ENCODE measurements around the gene SLC35F1. TPM values are rescaled to one million over a fixed set of nuclear protein-coding genes. Genes with fewer than 3 reads are reported as not detected.
A peak's percentile ranks its signal among the peaks of the same experiment; 100 is the strongest.

SLC35F1 gene
- total RNA-seq, 1 donor from 2014 or later = not detected

DNA sequence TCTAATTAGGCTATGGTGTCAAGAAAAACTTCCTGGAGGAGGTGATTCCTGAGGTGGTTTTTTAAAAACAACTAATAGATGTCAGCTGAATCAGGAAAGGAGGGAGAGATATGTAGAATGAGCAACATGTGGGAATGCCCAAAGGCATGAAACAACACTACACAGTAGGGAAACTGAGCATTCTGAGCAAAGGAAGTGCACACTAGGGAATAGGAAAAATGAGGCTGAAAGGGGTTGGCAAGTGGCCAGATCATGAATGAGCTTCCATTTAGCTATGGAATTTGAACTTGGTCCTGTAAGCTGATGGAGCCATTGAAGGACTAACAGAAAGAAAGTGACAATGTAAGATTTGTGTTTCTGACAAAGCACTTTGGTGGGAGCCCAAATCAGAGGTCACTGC is 16.9 kb upstream of the SLC35F1 start:
- no peaks in the 10 kb centered on the region for H3K9me3 ChIP-seq
- no peaks in the 10 kb centered on the region for H3K27me3 ChIP-seq
- no peak overlapping the region for H3K27ac ChIP-seq
- TF ChIP-seq, protein P1, sequence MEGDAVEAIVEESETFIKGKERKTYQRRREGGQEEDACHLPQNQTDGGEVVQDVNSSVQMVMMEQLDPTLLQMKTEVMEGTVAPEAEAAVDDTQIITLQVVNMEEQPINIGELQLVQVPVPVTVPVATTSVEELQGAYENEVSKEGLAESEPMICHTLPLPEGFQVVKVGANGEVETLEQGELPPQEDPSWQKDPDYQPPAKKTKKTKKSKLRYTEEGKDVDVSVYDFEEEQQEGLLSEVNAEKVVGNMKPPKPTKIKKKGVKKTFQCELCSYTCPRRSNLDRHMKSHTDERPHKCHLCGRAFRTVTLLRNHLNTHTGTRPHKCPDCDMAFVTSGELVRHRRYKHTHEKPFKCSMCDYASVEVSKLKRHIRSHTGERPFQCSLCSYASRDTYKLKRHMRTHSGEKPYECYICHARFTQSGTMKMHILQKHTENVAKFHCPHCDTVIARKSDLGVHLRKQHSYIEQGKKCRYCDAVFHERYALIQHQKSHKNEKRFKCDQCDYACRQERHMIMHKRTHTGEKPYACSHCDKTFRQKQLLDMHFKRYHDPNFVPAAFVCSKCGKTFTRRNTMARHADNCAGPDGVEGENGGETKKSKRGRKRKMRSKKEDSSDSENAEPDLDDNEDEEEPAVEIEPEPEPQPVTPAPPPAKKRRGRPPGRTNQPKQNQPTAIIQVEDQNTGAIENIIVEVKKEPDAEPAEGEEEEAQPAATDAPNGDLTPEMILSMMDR (IDR thresholded peaks at IDR 0.05) = no peak
- intact Hi-C loops (cut with DNase I) = no loop called here
- H3K4me3 ChIP-seq = no peak overlapping the region
- no peaks in the 10 kb centered on the region for H3K36me3 ChIP-seq
- no peak for DNase-seq (ENCODE audit: low spot score in 2 of 2)
- H3K4me1 ChIP-seq = no peaks in the 10 kb centered on the region

DNA sequence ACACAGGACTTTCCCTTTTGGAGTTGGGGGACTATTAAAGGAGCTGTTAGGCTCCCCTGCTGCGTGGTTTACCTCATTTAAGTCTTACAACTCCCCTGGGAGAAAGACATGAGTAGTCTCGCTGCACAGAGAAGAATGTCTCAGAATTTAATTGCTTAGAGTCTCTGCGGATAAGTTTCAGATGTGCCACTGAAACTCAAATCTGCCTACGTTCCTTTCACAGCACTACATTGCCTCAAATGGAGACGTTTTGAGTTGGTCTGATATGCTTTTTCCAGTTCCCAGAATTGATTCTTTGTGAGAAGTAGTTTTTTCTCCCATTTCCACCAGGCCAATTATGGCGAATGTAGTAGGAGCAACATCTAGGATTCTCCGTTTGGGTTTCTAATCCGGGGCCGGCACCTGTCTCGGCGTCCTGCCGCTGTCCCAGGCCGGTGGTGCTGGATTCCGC is 532 bp upstream of the SLC35F1 start:
- intact Hi-C loops (cut with DNase I) = no loop called here
- Histone ChIP-seq H3K27ac (no peak overlapping the region), H3K9me3 (no peaks in the 10 kb centered on the region), H3K27me3 (no peaks in the 10 kb centered on the region), H3K36me3 (no peaks in the 10 kb centered on the region), H3K4me1 (peaks cover 0 to 9% of the 10 kb centered on the region in 2 donors), H3K4me3 (peak overlapping the region; percentile 67 to 78)
- no peak for DNase-seq (ENCODE audit: low spot score in 2 of 2)
- TF ChIP-seq, protein P1 (IDR thresholded peaks at IDR 0.05) = no peak

DNA sequence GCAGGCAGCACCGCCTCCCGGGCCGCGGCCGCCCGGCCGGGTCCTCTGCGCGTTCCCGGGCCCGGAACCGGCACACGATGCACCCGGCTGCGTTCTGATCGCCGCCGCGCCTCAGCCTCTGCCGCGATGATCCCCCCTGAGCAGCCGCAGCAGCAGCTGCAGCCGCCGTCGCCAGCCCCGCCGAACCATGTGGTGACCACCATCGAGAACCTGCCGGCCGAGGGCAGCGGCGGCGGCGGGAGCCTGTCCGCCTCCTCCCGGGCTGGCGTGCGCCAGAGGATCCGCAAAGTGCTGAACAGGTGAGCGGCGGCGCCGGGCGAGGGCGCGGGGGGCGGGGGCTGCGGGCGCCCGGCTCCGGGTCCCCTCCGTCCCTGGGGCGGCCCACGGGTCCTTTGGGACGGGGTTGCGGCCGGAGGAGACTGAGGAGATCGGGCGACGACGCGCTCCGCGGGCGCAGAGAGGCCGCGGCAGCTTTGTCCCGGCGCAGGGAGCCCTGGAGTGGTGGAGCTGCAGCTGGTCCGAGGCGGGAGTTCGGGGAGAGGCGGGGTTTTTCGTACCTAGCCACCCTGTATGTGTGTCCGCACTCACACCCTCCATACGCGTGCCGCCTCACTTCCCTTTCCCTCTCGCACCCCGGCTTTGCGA is 659 bp downstream of the SLC35F1 start:
- DNase-seq (ENCODE audit: low spot score in 2 of 2) = no peak
- Histone ChIP-seq H3K27me3 (no peaks in the 10 kb centered on the region), H3K4me3 (peak overlapping the region; percentile 67 to 78), H3K36me3 (no peaks in the 10 kb centered on the region), H3K27ac (no peak overlapping the region), H3K9me3 (no peaks in the 10 kb centered on the region), H3K4me1 (peaks cover 0 to 9% of the 10 kb centered on the region in 2 donors)
- intact Hi-C loops (cut with DNase I) = no loop called here
- TF ChIP-seq, protein P1 (IDR thresholded peaks at IDR 0.05) = no peak

DNA sequence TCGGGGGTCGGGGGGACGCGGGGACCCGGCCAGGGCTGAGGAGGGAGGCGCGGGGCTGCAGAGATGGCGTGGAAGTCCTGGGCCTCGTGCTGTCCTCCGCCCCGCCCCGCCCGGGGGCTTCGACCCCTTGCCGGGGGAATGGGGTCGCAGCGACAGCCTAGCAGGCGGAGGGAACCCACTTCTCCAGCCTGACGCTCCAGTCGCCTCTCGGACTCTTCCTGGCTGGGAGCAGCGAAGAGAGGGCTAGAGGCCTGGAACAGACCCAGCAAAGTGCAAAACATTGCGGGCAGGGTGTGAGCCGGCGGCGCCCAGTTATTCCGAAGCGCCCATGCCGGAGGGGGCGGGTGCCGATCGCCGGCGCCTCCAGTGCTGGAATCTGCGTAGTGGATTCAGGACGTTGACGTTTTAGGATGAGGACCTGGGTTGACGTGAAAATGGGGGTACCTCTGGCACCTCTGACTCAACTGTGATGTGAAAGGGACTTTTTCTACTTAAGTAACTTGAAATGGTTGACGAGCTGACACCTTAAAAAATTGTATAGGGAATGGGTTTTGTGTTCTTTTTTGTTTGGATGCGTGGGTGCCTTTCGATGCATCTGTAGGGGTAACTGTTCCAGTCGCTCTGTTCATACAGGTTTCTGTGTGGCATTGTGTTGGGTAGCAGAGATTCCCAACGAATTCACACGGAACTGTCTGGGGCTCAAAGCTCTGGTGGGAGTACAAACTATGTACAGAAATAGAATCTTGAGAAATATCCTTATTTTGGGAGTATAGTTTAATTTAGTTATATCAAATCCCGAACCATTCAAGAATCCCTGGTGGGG is 1.4 kb downstream of the SLC35F1 start:
- TF ChIP-seq, protein P1 (IDR thresholded peaks at IDR 0.05) = no peak
- no peaks in the 10 kb centered on the region for H3K27me3 ChIP-seq
- no peaks in the 10 kb centered on the region for H3K36me3 ChIP-seq
- H3K4me1 ChIP-seq = peaks cover 0 to 9% of the 10 kb centered on the region in 2 donors
- no peak overlapping the region for H3K27ac ChIP-seq
- no peaks in the 10 kb centered on the region for H3K9me3 ChIP-seq
- H3K4me3 ChIP-seq = peak overlapping the region; percentile 67 to 78
- no peak for DNase-seq (ENCODE audit: low spot score in 2 of 2)
- intact Hi-C loops (cut with DNase I) = no loop called here

DNA sequence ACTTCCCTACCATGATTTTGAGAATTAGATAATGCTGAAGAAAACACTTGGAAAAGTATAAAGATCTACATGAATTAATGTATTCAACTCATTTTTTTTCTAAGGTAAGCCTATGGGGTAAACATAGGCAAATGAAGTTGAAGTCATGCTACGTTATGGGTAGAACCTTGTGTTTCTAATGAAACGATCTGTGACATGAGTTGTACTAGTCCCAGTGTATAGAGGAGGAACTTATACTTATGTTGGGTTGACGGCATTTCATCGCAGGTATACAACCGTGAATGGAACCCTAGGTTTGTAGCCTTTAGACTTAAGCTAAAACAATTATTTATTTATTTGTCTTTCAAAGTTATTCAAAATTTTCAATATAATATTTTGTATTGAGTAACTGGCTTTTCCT is 2.6 kb downstream of the SLC35F1 start:
- intact Hi-C loops (cut with DNase I) = no loop called here
- H3K4me3 ChIP-seq = no peak overlapping the region
- peaks cover 0 to 9% of the 10 kb centered on the region in 2 donors for H3K4me1 ChIP-seq
- no peaks in the 10 kb centered on the region for H3K9me3 ChIP-seq
- TF ChIP-seq, protein P1 (IDR thresholded peaks at IDR 0.05) = no peak
- no peaks in the 10 kb centered on the region for H3K36me3 ChIP-seq
- no peaks in the 10 kb centered on the region for H3K27me3 ChIP-seq
- no peak for DNase-seq (ENCODE audit: low spot score in 2 of 2)
- no peak overlapping the region for H3K27ac ChIP-seq
